ENCODE data around the gene IL12RB2.
A peak's percentile ranks its signal among the peaks of the same experiment; 100 is the strongest.

Gene IL12RB2

DNA sequence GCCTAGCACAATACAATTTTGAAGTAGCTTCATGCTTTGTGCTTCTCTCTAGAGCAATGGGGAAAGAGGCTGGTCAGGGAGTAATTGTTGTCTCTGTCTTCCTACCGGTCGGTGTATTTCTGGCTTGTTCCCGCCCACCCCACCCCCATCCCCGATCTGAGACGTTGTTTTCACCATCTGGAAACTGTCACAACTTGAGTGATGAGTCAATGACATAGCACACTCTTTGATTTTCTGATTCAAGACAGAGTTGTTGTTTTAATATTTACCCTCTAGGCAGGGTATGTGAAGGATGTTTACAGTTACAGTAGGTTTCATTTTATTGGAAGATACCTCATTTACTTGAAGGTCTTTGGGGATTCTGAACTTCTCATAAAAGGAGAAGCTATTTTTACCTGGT, 7.0 kb downstream of the IL12RB2 start:
- FAIRE-seq (no peak), DNase-seq (ENCODE audit: insufficient read length) (no peak)
- no peak for TF ChIP-seq POLR2AphosphoS5 (IDR thresholded peaks at IDR 0.05; ENCODE audit: low read depth, low read length)
- TF ChIP-seq TAF1 (IDR thresholded peaks at IDR 0.05; ENCODE audit: borderline replicate concordance, low read depth, low read length) = no peak
- TF ChIP-seq POLR2A (IDR thresholded peaks at IDR 0.05; ENCODE audit: low read depth, low read length) = no peak

DNA sequence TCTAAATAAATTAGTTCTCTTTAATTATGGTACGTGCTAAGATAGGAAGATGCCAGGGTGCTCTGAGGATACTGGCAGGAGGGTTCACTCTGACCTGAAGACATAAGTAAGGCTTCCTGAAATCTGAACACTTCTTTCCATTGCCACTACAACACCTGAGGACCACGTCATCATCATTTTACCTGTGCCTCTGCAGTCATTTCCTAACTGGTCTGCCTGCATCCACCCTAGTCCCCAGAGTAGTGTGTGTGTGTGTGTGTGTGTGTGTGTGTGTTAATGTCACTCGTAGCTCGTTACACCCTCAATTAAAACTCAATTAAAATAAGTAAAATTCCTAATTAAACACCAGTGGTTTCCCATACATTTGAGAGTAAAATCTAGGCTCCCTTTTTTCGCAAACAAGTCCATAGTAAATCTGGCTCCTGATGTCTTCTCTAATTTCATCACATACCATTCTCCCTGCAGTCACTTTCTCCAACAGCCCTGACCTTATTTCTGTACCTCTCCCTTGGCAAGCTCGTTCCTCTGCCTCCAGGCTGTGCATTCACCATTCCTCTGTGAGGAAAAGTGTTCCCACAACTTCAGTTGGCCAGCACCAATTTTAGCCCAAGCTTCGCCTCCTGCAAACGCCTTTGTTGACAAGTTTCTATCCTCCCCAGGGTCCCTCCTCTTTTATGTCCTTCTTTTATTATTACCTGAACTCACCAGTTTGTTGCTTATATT, 8.7 kb downstream of the IL12RB2 start:
- TF ChIP-seq POLR2AphosphoS5 (IDR thresholded peaks at IDR 0.05; ENCODE audit: low read depth, low read length) = no peak
- no peak for TF ChIP-seq POLR2A (IDR thresholded peaks at IDR 0.05; ENCODE audit: low read depth, low read length)
- no peak for TF ChIP-seq TAF1 (IDR thresholded peaks at IDR 0.05; ENCODE audit: borderline replicate concordance, low read depth, low read length)
- DNase-seq (ENCODE audit: insufficient read length) = no peak
- no peak for FAIRE-seq

DNA sequence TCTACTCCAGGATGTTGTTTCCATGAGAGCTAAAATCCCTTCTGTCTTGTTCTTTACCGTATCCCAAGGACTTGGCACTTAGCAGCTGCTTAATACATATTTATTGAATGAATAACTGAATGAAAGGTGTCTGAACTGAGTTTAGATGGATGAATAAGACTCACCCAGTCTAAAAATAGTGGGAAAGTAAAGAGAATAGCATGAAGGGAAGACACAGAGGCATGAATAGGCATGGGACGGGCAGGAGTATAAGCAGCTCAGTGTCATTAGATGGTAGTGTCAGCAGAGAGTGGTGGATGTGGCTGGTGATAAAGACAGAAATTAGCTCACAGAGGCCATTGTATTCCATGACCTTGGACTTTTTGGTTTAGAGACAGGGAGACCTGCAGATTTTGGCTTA, 9.2 kb downstream of the IL12RB2 start:
- no peak for TF ChIP-seq POLR2A (IDR thresholded peaks at IDR 0.05; ENCODE audit: low read depth, low read length)
- TF ChIP-seq TAF1 (IDR thresholded peaks at IDR 0.05; ENCODE audit: borderline replicate concordance, low read depth, low read length) = no peak
- no peak for TF ChIP-seq POLR2AphosphoS5 (IDR thresholded peaks at IDR 0.05; ENCODE audit: low read depth, low read length)
- FAIRE-seq = no peak

DNA sequence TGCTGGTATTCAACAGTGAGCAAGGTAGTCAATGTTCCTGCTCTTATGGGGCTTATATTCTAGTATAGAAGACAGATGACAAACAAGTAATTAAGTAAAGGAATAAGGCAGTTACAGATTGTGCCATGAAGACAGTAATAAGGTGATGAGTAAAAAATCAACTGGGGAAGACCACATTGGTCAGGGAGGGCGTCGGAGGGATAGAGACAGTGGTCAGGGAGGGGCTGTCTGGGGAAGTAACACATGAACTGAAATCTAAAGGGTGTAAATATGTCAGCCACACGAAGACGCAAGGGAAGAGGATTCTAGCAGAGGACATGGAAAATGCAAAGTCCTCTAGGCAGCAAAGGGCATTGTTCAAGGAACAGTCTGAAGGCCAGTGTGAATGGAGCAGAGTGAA, 10.1 kb downstream of the IL12RB2 start:
- FAIRE-seq (no peak), DNase-seq (ENCODE audit: insufficient read length) (no peak)
- TF ChIP-seq POLR2A (IDR thresholded peaks at IDR 0.05; ENCODE audit: low read depth, low read length) (no peak), TAF1 (IDR thresholded peaks at IDR 0.05; ENCODE audit: borderline replicate concordance, low read depth, low read length) (no peak), POLR2AphosphoS5 (IDR thresholded peaks at IDR 0.05; ENCODE audit: low read depth, low read length) (no peak)

More for the DNA sequence above, 9.2 kb downstream of the IL12RB2 start:
- DNase-seq (ENCODE audit: insufficient read length) = no peak

DNA sequence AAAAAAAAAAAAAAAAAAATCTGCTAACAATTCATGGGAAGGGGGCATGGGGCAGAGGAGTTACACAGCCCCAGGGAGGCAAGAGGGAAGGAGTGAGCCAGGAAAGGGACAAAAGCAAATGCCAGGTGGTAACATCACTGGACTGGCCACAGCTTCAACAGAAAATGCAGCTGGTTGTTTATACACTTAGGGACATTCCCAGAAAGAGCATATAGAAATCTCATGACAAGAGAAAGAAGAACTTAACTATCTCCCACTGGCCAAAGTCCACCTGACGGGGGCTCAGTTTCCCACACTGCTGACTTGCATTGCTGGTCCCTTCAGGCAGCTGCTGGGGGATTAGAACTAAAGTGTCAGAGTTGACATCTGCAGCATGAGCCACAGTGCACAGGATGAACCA, 14.8 kb downstream of the IL12RB2 start:
- no peak for FAIRE-seq
- DNase-seq (ENCODE audit: insufficient read length) = no peak
- TF ChIP-seq POLR2AphosphoS5 (IDR thresholded peaks at IDR 0.05; ENCODE audit: low read depth, low read length) (no peak), POLR2A (IDR thresholded peaks at IDR 0.05; ENCODE audit: low read depth, low read length) (no peak), TAF1 (IDR thresholded peaks at IDR 0.05; ENCODE audit: borderline replicate concordance, low read depth, low read length) (no peak)

DNA sequence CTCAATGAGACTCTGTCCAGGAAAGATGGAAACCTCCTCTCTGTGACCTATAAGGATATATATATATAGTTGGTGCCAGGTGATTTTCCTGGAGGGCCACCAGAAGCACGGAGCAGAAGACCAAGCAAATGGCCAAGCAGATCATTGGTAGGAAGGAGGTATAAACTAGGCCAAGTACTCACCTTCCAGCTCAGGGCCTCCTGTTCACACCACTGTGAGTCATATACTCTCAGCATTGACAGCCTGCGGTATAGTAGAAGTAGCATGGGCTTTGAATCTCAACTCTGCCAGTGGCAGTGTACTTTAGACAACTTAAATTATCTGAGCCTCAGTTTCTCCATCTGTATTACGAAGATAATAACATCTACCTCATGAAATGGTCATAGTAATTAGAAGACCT, 15.4 kb downstream of the IL12RB2 start:
- DNase-seq (ENCODE audit: insufficient read length) (no peak), FAIRE-seq (no peak)
- no peak for TF ChIP-seq POLR2A (IDR thresholded peaks at IDR 0.05; ENCODE audit: low read depth, low read length)
- TF ChIP-seq POLR2AphosphoS5 (IDR thresholded peaks at IDR 0.05; ENCODE audit: low read depth, low read length) = no peak
- TF ChIP-seq TAF1 (IDR thresholded peaks at IDR 0.05; ENCODE audit: borderline replicate concordance, low read depth, low read length) = no peak

DNA sequence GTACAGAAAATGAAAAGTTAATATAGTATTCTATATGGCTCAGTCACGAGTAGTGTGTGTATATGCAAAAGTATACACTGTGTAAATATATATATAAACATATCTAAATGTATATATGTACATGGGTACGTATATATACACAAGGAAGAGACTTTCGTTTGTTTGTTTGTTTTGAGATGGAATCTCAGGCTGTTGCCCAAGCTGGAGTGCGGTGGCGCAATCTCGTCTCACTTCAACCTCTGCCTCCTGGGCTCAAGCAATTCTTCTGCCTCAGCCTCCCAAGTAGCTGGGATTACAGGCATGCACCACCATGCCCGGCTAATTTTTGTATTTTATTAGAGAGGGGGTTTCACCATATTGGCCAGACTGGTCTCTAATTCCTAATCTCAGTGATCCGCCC, 16.4 kb downstream of the IL12RB2 start:
- FAIRE-seq (no peak), DNase-seq (ENCODE audit: insufficient read length) (no peak)
- no peak for TF ChIP-seq TAF1 (IDR thresholded peaks at IDR 0.05; ENCODE audit: borderline replicate concordance, low read depth, low read length)

DNA sequence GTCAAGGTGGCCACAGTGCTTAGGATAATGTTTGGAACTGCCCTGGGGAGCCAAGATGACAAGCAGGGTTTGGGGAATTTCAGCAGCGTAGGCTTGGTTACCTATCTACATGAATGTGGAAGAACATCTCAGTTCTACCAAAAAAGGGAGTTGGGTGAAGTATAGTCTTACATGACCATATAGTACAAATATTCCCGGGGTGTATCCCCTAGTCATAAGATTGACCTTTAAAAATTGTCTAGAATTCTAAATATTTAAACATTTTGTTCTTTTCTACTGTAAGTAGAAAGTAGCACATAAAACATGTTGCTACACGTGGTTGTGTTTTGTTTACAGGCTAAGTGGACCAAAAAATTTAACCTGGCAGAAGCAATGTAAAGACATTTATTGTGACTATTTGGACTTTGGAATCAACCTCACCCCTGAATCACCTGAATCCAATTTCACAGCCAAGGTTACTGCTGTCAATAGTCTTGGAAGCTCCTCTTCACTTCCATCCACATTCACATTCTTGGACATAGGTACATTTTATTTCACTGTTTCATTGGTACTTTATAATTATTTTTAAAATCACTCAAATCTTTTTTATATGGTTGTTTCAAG, 20.3 kb downstream of the IL12RB2 start:
- TF ChIP-seq POLR2AphosphoS5 (IDR thresholded peaks at IDR 0.05; ENCODE audit: low read depth, low read length) = no peak
- no peak for TF ChIP-seq POLR2A (IDR thresholded peaks at IDR 0.05; ENCODE audit: low read depth, low read length)
- no peak for TF ChIP-seq TAF1 (IDR thresholded peaks at IDR 0.05; ENCODE audit: borderline replicate concordance, low read depth, low read length)
- no peak for FAIRE-seq
- no peak for DNase-seq (ENCODE audit: insufficient read length)

DNA sequence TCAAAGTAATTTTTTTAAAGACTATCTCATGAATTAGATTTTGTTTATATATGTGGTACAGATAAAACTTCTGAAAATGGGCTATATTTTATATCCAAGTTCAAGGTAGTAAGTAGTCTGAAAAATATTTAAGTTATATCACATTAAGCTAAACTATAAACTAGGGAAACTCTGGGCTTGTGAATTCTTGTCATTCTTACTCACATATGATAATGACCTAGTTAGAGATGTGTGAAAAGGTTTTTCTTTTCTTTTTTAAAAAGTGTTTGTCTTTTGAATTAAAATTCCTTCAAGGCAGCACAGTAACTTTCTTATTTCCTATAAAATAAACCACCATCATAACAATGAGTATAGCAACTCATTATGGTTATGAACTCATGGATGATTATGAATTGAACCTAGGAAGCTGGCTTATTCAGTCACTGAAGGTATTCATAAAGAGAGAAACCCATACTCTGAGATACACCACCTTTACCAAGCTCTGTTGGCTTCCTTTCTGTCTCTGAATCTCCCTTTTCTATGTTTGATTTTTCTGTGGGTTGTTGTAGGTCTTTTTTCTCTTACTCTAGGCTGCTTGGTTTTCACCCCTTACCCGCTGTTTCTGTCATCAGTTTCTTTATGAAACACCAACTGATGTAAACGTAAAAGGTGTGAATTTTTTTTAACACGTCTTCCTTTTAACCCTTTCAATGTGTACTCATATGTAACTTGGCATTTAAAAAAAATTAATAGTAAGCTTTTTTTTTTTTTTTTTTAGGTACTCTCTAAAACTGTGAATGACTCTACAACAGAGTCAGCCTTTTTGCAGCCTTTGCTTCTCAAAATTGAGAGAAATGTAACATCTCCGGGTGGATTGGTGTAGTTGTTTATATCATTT, 25.2 kb downstream of the IL12RB2 start:
- TF ChIP-seq POLR2AphosphoS5 (IDR thresholded peaks at IDR 0.05; ENCODE audit: low read depth, low read length) (no peak), POLR2A (IDR thresholded peaks at IDR 0.05; ENCODE audit: low read depth, low read length) (no peak), TAF1 (IDR thresholded peaks at IDR 0.05; ENCODE audit: borderline replicate concordance, low read depth, low read length) (no peak)
- FAIRE-seq (peak; percentile 68), DNase-seq (ENCODE audit: insufficient read length) (peak; percentile 23)

DNA sequence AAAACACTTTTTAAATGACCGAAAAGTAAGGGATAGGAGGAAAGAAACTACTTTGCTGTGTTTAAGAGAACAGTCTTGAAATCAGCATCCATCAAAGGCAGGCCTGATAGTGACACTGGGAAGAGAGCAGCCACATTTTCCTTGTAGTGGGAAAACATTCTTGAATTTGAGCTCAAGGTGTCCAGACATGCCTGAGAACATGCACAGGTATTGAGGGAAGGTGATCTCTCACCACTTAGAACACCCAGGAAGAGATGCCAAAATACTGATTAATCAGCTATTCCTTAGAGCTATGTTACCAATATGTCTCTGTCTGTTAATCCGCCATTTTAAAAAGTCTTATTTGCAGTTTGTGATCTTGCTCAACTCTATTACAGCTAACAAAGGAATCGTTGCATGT, 25.9 kb downstream of the IL12RB2 start:
- FAIRE-seq (peak; percentile 70), DNase-seq (ENCODE audit: insufficient read length) (no peak)
- TF ChIP-seq TAF1 (IDR thresholded peaks at IDR 0.05; ENCODE audit: borderline replicate concordance, low read depth, low read length) = no peak
- TF ChIP-seq POLR2A (IDR thresholded peaks at IDR 0.05; ENCODE audit: low read depth, low read length) = no peak
- no peak for TF ChIP-seq POLR2AphosphoS5 (IDR thresholded peaks at IDR 0.05; ENCODE audit: low read depth, low read length)

DNA sequence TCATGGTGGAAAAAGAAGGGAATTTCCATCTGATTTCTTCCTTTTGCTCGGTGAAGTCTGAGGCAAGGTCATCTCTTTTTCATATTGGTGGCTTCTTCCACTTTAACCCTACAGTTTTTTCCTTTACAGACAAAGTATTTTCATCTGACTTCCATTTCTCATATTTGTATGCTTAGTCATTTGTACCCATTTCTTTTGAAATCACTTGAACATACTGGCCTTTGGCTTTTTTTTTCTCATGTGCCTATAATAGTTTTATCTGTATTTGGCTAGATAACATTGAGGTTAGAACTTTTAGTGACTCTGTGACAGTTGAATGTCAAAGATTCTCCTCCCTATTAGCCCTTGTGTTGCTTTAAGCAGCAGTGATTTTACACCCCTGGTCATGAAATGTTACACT, 27.7 kb downstream of the IL12RB2 start:
- TF ChIP-seq POLR2A (IDR thresholded peaks at IDR 0.05; ENCODE audit: low read depth, low read length) (no peak), TAF1 (IDR thresholded peaks at IDR 0.05; ENCODE audit: borderline replicate concordance, low read depth, low read length) (no peak)
- no peak for FAIRE-seq

More for the DNA sequence above, 27.7 kb downstream of the IL12RB2 start:
- no peak for DNase-seq (ENCODE audit: insufficient read length)
